Kidney epithelial cell (primary cell): ENCODE measurements around the gene DAPK2. TPM values are rescaled to one million over a fixed set of nuclear protein-coding genes. Genes with fewer than 3 reads are reported as not detected.
"Not testable (repeated sequence)": the region's sequence is repeated elsewhere in the genome, so short reads cannot be mapped to it uniquely, and the experiment has no call there.

Source experiments
- DNase-seq: peaks from one replicate; pipeline ENCODE4 v3.0.0-alpha.2; 2010; ENCODE audit warnings: low read depth
- H3K27me3 ChIP-seq: 2 replicates; pipeline ENCODE4 v1.6.0; 2011; ENCODE audit warnings: low read length; ENCODE audit not compliant: control insufficient read depth, insufficient read depth
- H3K36me3 ChIP-seq: 2 replicates; pipeline ENCODE4 v1.5.1; 2011; ENCODE audit warnings: low read length; ENCODE audit not compliant: control insufficient read depth, insufficient read depth
- H3K4me3 ChIP-seq: 2 replicates; pipeline ENCODE4 v1.5.1; 2011; ENCODE audit warnings: low read depth, mild to moderate bottlenecking, control low read depth, low read length
- CTCF ChIP-seq: IDR thresholded peaks from 2 replicates; pipeline ENCODE4 v1.5.1; 2011; ENCODE audit warnings: mild to moderate bottlenecking, moderate library complexity, low read length, control low read depth, inconsistent platforms; ENCODE audit not compliant: insufficient read depth, poor library complexity, severe bottlenecking
- total RNA-seq: library from RNA; depleted of rRNA; stranded (reverse); fragments of >200 nt; gene quantifications from 2 replicates; pipeline ENCODE4 v1.2.3, GENCODE V29; 2015

DAPK2 gene
- total RNA-seq, 1 donor from 2014 or later, result 0.21 TPM

- no peak overlapping the region for H3K4me3 ChIP-seq
- no peak for TF ChIP-seq CTCF
- no peak for DNase-seq
Observed at GRCh38 chr15:63968700-63969099, 77.6 kb downstream of the DAPK2 start.

GRCh38 chr15:63968122-63968524 lies 78.2 kb downstream of the DAPK2 start:
- no peaks in the 10 kb centered on the region for H3K36me3 ChIP-seq
- DNase-seq, result no peak
- no peak overlapping the region for H3K4me3 ChIP-seq
- no peak for TF ChIP-seq CTCF
- H3K27me3 ChIP-seq, result no peaks in the 10 kb centered on the region

More at GRCh38 chr15:63968700-63969099, 77.6 kb downstream of the DAPK2 start:
- Histone ChIP-seq H3K36me3 (no peaks in the 10 kb centered on the region), H3K27me3 (no peaks in the 10 kb centered on the region)

GRCh38 chr15:63967616-63968015 lies 78.7 kb downstream of the DAPK2 start:
- Histone ChIP-seq H3K36me3 (no peaks in the 10 kb centered on the region), H3K27me3 (no peaks in the 10 kb centered on the region), H3K4me3 (no peak overlapping the region)
- DNase-seq, result no peak
- no peak for TF ChIP-seq CTCF

GRCh38 chr15:63962947-63963721 lies 83.2 kb downstream of the DAPK2 start:
- not testable (repeated sequence) for H3K36me3 ChIP-seq, DNase-seq, H3K27me3 ChIP-seq, H3K4me3 ChIP-seq

- TF ChIP-seq CTCF, result no peak
Observed at GRCh38 chr15:63953524-63953923, 92.8 kb downstream of the DAPK2 start.

GRCh38 chr15:63950911-63951481 lies 95.3 kb downstream of the DAPK2 start:
- Histone ChIP-seq H3K36me3 (no peaks in the 10 kb centered on the region), H3K4me3 (no peak overlapping the region), H3K27me3 (no peaks in the 10 kb centered on the region)
- no peak for TF ChIP-seq CTCF
- DNase-seq, result no peak

More at GRCh38 chr15:63953524-63953923, 92.8 kb downstream of the DAPK2 start:
- Histone ChIP-seq H3K27me3 (no peaks in the 10 kb centered on the region), H3K4me3 (no peak overlapping the region), H3K36me3 (no peaks in the 10 kb centered on the region)
- DNase-seq, result no peak
